ENCODE measurements around the gene COL5A2.

The COL5A2 gene

DNA sequence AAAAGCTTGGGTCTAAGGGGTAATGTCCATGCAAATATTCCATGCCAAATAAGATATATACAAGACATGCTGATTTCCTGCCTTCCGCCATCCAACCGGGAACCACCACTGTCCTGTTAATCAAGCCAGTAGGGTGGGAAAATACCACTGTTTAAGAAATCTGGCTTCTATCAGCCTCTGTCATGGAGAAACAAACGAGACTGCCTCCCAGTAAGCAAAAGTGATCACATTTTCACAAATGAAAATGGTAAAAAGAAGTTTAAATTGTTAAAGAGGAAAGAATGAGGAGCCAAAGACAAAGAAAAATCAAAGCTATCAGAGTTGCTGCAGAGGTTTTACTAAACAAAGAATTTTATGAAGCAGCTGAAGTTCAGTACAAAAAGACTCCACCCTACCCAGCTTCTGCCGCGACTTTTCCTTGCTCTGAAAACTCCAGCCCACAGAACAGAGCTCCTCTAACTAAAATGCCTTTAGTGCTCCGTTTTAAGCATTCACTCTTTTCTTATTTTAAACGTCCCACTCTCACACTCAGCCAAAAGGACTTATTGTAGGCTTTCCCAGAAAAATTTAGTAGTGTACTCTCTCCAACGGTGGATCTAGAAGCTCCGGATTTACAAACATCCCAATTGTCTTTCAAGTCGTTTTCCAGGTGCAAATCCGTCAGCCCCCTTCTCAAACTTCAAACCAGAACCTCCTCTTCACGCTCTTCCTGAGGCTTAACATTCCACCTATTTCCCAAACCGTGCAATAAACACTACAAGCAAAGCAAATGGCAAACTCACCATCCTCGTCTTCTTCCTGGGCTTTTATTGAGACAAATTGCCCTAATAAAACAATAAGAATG is 613 bp downstream of the COL5A2 start:
- DNase-seq (ENCODE audit: extremely low read depth in 1 of 2, low read depth in 1 of 2): no peak

DNA sequence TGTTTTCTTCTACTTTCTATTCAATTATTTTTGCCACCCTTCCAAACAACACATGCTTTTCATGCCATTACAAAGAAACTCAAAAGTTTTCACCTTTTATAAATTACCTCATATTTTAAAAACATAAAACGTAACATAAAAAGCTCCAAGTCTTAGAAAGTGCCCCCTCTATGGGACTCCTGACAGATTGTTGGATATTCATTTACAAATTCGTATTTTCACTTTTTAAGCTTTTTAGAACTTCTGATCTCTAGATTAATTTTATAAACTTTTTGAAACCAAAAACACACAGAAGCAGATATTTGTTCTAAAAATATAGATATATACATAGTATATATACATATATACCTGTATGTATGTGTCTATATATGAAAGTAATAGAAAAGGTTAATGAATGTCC is 1.5 kb downstream of the COL5A2 start:
- DNase-seq (ENCODE audit: extremely low read depth in 1 of 2, low read depth in 1 of 2): no peak

DNA sequence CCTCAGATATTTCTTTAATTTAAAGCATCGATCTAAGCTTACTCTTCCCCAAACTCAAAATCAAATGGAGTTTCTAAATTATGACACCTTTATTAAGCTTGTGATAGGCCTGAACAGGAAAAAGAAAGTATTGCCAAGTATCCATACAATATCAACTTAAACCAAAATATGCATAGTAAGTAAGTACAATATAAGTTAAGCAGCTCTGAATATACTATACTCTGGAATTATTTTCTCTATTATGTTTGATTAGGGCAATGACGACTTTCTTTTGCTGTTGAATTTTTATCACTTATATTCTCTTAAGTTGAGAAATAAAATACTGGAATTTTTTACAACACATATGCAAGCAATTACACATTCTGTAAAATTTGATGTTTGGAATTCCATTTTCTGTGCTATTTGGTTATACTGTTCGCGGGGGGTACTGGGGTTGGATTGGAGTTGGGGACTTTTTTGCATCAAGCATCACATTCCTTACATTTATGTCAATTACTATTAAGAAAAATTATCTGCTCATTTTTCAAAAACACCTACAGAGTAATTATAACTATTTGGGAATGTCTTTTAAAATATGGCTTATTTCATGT is 2.2 kb downstream of the COL5A2 start:
- DNase-seq (ENCODE audit: extremely low read depth in 1 of 2, low read depth in 1 of 2): no peak

DNA sequence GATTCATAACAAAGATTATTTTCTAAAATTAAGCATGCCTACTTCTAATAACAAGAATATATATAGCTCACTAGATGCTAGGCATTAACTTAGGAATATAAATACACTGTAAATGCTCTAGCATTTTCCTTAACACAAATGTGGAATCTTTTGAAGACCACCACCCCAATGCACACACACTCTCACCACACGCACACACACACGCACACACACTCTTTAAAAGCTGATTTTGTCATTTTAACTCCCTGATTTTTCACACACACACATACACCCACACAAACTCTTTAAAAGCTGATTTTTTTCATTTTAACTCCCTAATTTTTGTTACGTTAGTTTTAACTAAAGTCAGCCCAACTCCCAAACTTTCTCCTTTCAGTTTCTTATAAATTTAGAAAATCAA is 3.0 kb downstream of the COL5A2 start:
- DNase-seq (ENCODE audit: extremely low read depth in 1 of 2, low read depth in 1 of 2): no peak

DNA sequence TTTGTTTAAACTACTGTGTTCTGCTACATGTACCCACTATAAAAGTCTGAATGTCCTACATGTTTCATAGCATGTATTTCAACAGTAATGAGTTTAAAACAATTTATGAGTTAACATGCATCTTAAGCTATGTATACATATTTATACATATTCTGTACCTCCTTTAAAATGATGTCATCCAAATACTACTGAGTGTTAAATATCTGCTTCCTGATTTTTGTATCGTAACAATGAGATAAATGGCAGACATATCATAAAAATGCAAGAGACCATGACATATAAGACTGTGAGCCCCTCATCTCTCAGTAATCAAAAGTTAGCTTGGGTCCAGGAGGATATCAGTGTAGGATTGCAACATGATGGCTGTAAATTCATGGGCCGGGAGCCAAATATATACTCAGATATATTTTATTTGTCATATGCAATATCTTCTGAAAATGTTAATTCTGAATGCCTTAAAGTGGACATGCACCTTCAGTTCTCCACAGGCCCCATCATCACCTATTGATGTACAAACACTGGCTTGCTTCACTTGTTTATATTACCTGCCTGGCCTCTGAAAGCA is 3.6 kb downstream of the COL5A2 start:
- DNase-seq (ENCODE audit: extremely low read depth in 1 of 2, low read depth in 1 of 2): no peak

DNA sequence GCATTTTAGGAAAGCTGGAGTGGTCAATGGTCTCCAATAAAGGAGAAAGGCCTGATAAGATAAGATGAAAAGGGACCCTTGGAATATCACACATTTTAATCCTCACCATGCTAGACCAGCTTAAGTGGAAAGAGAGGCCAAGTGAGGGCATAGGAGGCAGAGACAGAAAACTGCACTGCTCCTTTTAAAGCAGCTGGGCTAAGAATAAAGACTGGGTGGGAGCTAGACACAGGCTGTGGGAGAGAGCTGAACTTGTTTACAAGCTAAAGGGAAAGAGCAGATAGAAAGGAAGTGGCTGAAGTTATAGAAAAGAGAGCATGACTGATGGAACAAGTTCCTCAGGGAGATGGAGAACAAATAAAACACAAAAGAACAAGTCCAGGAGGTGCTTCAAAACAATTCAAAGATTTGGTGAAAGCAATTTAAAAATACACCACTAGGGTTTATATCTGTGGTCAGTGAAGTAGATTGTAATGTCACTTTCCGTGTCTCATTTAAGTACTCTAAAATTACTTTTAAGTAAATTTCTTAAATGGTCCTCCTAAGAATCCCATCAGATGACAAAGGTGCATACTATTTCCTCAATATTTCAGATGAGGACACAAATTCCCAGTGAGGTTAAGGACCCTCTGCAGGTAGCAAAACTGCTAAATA is 7.5 kb downstream of the COL5A2 start:
- DNase-seq (ENCODE audit: extremely low read depth in 1 of 2, low read depth in 1 of 2): no peak

DNA sequence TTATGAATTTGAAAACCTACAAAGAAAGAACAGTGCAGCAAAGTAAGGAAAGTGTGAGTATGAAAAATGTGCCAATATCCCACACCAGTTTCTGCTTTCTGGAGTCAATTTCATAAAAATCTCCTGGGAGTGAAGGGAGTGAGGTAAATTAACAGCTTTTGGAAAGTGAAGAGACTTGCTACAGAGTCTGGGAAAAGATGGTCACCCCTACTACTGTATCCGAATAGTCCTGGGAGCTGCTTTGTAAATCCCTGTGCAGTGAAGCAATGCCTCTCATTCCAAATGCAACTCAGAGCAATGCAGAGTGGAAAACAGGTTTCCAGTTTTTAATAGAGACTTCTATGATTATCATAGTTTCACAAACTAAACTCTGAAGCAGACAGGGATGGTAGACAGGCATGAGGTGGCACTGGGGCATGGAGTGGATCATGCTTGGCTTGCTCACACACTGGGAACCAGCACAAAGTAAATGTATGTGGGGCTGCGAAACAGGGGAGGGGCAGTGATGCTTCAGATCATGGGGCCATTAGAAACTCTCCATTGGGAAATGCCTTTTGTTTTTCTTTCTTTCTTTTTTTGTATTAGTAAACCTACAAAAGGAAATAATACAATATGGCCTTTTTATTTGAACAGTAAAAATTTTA is 10.6 kb downstream of the COL5A2 start:
- no peak for DNase-seq (ENCODE audit: extremely low read depth in 1 of 2, low read depth in 1 of 2)

DNA sequence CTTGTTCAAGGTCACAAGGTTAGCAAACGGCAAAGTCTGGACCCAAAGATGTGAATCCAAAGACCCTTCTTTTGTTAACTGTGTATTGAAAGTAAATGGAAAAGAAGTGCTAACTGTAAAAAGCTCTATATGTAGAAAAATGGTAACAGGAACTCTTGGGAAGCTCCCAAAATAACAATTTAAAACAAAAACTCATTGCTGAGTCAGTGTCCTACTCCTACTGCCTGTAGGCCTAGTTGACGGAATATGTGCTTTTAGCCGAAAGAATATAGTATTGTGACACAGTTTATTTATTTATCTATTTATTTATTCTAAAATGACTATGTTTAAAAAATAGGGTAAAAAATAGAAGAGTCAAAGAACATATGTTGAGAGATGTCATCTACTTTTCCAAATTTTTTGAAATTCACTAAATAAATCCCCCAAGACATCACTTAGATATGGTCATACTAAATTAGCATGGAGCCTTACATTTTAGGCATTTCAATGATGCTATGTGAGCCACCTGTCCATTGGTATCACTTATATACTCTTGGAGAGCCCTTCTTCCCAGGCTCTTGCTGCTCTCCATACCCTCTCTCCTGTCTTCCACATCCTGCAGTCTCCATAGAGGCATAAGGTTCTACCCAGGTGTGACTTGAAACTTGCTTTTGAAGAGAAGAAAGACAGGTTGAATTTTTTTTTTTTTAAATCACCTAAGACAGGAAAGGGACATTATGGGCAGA is 13.7 kb downstream of the COL5A2 start:
- DNase-seq (ENCODE audit: extremely low read depth in 1 of 2, low read depth in 1 of 2): no peak

DNA sequence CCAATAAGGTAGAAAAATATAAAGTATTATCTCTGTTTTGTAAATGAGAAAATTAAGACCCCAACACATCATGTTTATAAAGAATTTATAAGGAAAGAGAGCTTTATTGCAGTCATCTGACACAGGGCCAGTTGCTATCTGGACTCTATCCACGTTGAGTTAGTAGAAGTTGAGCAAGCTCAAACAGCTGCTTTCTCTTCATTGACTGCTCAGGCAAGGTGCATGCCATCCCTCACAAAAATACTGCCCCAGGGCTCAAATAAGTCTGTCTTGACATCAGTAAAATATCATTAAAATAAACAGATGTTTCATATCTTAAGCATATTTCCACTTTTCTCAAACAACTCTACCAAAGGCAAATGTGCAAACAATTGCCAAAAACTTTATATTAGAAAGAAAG is 14.8 kb downstream of the COL5A2 start:
- no peak for DNase-seq (ENCODE audit: extremely low read depth in 1 of 2, low read depth in 1 of 2)

DNA sequence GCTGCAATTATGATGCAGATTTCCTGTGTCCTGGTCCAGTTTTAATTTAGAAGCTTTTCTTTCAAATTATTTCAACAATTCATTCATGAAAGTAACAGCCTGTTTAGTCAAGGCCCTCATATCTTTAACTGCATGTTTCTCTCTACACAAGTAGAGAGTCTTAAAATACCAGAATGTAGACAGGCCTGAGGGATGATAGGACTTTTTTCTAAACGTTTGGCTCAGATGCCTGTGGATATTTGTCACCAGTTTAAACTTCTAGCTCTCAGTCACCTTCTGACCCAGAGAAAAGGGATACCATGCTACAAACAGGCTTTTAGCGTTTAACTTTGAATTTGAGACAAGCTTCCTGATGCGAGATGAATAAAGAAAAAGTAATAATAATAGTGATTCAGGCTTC is 15.7 kb downstream of the COL5A2 start:
- no peak for DNase-seq (ENCODE audit: extremely low read depth in 1 of 2, low read depth in 1 of 2)

DNA sequence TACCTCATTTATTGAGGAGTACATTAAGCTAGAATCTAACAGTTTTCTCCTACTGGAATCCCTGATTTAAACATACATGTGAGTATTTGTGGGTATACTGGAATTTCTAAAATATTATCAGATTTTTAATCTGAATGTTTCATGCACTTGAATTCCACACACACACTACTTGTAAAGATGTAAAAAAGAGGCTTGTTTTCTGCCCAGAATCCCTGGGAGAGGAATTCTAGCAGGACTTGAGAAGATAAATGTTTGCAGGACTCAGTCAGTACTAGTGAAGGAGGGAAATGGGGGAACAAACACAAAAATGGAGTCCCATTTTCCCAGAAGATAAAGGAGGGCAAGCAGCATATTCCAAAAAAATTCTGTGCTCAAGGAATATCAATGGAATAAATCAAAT is 17.0 kb downstream of the COL5A2 start:
- no peak for DNase-seq (ENCODE audit: extremely low read depth in 1 of 2, low read depth in 1 of 2)

DNA sequence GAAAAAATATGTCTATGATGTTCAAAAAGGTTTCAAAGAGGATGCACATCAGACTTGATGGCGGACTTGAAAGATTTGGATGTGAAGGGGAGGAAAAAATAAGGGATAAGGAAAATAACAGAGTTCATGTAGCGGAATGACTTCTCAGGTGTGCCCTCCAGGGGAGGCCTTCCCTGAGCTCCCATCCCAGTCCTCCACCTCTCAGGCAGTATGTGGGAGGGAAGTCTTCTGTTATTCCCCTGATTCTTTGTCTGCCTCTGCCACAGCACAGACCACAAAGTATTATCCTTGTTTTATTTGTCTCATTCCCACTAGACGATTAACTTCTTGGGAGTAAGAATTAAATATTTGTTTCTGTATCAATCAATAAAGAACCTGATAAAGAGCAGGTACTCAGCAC is 17.7 kb downstream of the COL5A2 start:
- DNase-seq (ENCODE audit: extremely low read depth in 1 of 2, low read depth in 1 of 2): no peak

DNA sequence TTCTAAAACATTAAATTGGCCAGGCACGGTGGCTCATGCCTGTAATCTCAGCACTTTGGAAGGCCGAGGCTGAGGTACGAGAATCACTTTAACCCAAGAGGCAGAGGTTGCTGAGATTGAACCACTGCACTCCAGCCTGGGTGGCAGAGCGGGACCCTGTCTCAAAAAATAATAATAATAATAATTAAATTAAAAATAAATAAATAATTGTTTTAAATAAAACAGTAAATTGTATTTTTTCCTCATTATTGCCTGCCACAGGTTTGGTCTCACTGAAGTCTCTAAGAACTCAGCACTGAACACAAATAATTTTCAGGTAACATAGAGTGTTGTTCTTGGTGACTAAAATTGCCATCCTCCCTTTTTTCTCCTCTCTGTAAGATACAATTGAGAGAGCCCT is 19.8 kb downstream of the COL5A2 start:
- no peak for DNase-seq (ENCODE audit: extremely low read depth in 1 of 2, low read depth in 1 of 2)

DNA sequence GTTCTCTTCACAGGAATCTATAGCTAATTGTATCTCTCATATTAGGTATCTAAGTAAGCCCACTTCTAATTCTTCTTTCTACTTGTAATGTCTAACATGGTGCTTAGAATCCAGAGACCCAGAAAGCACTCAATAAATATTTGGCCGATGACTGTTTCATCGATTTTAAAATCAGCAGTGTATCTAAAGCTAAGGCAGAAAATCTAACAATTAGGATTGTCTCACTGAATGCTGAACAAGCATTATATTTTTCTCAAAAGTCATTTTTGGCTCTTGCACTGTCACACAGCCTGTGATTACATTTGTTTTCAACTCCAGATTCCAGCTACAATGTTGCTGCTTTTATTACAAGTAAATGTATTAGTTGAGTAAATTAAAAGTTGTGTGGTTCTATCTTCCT is 20.3 kb downstream of the COL5A2 start:
- DNase-seq (ENCODE audit: extremely low read depth in 1 of 2, low read depth in 1 of 2): no peak

DNA sequence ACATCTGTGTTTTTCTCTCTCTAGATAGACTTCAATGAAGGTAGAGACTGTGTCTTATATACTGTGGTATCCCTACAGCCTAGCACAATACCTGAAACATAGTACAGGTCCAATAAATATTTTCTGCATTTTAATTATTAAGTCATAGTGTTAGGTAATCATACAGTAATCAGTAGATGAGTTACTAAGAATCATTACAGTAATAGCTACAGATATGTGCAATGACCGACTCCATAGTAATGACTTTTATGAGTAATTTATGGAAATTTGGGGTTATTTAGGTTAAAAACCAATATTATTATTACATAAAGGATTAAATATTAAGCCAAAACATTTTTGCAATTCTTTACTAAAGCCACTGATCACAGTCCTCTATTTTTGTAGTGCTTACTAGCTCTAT is 21.6 kb downstream of the COL5A2 start:
- no peak for DNase-seq (ENCODE audit: extremely low read depth in 1 of 2, low read depth in 1 of 2)

DNA sequence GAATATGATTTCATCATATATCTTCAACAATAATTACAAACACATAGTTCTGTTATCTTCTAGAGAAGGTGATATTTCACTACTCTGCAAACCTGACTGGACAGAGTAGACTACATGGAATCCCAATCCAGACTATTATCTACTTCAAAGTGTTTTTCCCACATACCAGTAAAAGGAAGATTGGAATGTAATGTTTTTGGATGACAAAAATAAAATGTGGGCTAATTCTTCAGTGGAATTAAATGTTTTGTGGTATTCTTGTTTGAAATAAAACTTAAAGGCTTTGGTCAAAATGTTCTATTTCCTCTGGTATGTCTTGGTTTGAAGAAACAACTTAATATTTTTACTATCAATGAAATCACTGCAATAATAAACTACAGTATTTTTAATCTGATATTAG is 22.1 kb downstream of the COL5A2 start:
- DNase-seq (ENCODE audit: extremely low read depth in 1 of 2, low read depth in 1 of 2): no peak

DNA sequence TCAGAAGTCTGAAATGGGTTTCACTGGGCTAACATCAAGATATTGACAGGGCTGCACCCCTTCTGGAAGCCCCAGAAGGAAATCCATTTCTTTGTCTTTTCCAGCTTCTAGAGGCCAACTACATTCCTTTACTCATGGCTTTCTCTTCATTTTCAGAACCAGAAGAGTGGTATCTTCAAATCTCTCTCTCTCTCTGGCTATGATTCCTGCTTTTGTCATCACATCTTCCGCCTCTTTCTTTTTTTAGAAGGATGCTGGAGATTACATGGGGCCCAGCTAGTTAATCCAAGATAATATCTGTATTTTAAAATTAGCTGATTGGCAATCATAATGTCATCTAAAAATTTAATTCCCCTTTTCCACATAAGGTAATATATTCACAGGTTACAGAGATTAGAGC is 23.8 kb downstream of the COL5A2 start:
- no peak for DNase-seq (ENCODE audit: extremely low read depth in 1 of 2, low read depth in 1 of 2)

DNA sequence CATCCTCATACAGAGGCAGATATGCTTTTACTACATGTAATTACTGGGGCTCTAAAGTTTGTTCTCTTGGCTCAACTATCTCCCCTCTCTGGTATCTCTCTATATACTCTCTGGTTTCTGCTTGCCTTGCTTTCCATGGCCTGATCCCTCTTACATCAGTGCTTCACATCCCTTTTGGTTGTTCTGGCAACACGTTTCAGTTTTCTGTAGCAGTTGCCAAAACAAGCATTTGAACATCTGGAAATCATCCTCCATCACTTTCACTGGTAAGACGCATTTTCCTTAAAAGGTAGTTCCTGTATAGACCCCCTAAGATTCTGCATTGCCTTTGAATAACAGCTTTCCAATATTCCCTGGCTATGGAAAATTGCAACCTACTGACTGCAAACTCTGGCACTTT is 25.9 kb downstream of the COL5A2 start:
- no peak for DNase-seq (ENCODE audit: extremely low read depth in 1 of 2, low read depth in 1 of 2)

DNA sequence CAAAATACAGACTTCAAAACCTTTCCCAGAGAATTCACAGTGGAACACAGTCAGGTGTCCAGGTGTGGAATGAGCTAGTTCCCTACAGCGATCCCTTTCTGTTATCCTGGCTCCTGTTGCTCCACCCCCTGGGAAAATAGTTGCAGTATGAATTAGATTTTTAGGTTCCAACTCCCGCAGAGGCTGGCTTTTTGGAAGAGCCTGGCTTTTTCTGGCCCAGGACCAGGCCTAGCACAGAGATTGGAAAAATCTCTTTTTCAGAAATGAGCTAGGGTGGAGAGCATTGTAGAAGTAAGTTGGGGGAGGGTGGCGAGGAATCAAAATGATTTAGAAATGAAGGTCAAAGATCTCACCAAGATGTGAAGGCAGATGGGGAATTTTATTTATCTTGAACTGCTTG is 27.1 kb downstream of the COL5A2 start:
- DNase-seq (ENCODE audit: extremely low read depth in 1 of 2, low read depth in 1 of 2): no peak

DNA sequence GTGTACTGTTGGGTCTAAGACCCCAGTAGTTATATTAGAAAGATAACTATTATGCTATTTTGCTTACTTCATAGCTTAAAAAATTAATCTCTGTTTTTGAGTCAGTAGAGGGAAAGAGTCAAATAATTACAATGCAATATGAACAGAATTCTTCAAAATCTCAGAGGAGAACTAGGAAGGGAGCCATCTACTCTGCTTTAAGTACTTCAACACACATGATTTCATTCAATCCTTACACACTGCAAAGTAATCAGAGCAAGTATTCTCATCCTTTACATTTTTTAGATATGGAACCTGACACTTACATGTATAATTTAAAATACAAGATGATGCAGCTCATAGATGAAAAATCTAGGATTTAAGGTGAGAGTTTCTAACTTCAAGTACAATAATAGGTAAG is 27.7 kb downstream of the COL5A2 start:
- no peak for DNase-seq (ENCODE audit: extremely low read depth in 1 of 2, low read depth in 1 of 2)

DNA sequence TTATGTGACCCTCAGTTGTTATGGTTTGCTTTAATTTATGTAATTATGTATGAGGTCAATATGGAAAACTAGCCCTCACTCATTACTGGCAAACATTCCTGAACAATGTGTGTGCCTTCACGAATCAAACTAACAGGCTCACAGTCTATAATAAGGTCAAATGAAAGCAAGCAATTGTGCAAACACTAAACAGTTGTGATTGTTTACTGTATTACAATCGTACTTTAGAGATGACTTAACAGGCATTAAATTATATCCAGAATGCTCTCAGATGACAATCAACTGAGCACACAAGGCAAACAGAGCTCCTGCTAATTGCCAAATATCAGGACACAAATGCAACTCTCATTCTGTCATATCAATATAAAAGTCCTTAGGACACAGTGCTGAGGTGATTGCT is 29.5 kb downstream of the COL5A2 start:
- no peak for DNase-seq (ENCODE audit: extremely low read depth in 1 of 2, low read depth in 1 of 2)

Data from stimulated activated CD8-positive, alpha-beta memory T cell treated with anti-CD3 and anti-CD28 coated beads, Interleukin-7, amount 100 ng/mL, for 48 hours (primary cell).